Stimulated activated naive CD4-positive, alpha-beta T cell treated with Interleukin-2 at 50 U/mL for 16 hours (primary cell): ENCODE results near the gene NHSL2.
"Not testable (repeated sequence)": the region's sequence is repeated elsewhere in the genome, so short reads cannot be mapped to it uniquely, and the experiment has no call there.

ENCODE experiments used
- DNase-seq: peaks from one replicate; lab custom pipeline; 2025; lab: John Stamatoyannopoulos, UW

NHSL2 gene

GRCh38 chrX:72042852-72043248 lies 132.2 kb downstream of the NHSL2 start:
- DNase-seq = no peak

GRCh38 chrX:72043636-72044035 lies 133.0 kb downstream of the NHSL2 start:
- DNase-seq = no peak

- DNase-seq = no peak
These were observed 134.5 kb downstream of the NHSL2 start for GRCh38 chrX:72045141-72045540.

GRCh38 chrX:72045552-72046277 lies 135.1 kb downstream of the NHSL2 start:
- DNase-seq = no peak

- DNase-seq = no peak
These were observed 135.8 kb downstream of the NHSL2 start for GRCh38 chrX:72046447-72046846.

GRCh38 chrX:72048510-72049455 lies 138.1 kb downstream of the NHSL2 start:
- DNase-seq = no peak

GRCh38 chrX:72050011-72050410 lies 139.4 kb downstream of the NHSL2 start:
- no peak for DNase-seq

- no peak for DNase-seq
These were observed 140.9 kb downstream of the NHSL2 start for GRCh38 chrX:72051589-72051988.

- DNase-seq = no peak
These were observed 141.9 kb downstream of the NHSL2 start for GRCh38 chrX:72052415-72053090.

- DNase-seq = no peak
These were observed 142.9 kb downstream of the NHSL2 start for GRCh38 chrX:72053508-72053907.

- DNase-seq = no peak
These were observed 144.3 kb downstream of the NHSL2 start for GRCh38 chrX:72054779-72055489.

- DNase-seq = no peak
These were observed 146.7 kb downstream of the NHSL2 start for GRCh38 chrX:72057331-72057730.

- DNase-seq = no peak
These were observed 147.2 kb downstream of the NHSL2 start for GRCh38 chrX:72057849-72058248.

- DNase-seq = not testable (repeated sequence)
These were observed 147.7 kb downstream of the NHSL2 start for GRCh38 chrX:72058346-72058745.

- DNase-seq = no peak
These were observed 149.7 kb downstream of the NHSL2 start for GRCh38 chrX:72060196-72060920.

- DNase-seq = no peak
These were observed 150.4 kb downstream of the NHSL2 start for GRCh38 chrX:72060921-72061490.

GRCh38 chrX:72062916-72063315 lies 152.3 kb downstream of the NHSL2 start:
- no peak for DNase-seq

- no peak for DNase-seq
These were observed 158.9 kb downstream of the NHSL2 start for GRCh38 chrX:72069350-72070160.

- no peak for DNase-seq
These were observed 160.6 kb downstream of the NHSL2 start for GRCh38 chrX:72071213-72071612.

GRCh38 chrX:72073633-72074032 lies 163.0 kb downstream of the NHSL2 start:
- no peak for DNase-seq
